Gastroesophageal sphincter (tissue), 4 donors: ENCODE measurements around the gene MAK. TPM values are rescaled to one million over a fixed set of nuclear protein-coding genes. Genes with fewer than 3 reads are reported as not detected.
A peak's percentile ranks its signal among the peaks of the same experiment; 100 is the strongest.

Experiments
- ATAC-seq: fragments of 150-250 bp; one replicate; pipeline ENCODE4 v1.9.1; 2016; ENCODE audit warnings: mild to moderate bottlenecking, moderate library complexity
- H3K27ac ChIP-seq, 4 donors: fragments of 200-600 bp; sonication (generic) in 3 of 4; 1 replicate in 3 of 4; 2 replicates in 1 of 4; pipeline ENCODE4 v1.5.1; 2016 to 2019
- H3K27me3 ChIP-seq: fragments of 200-600 bp; sonication (generic); one replicate; pipeline ENCODE4 v1.5.1; 2019
- H3K36me3 ChIP-seq, 2 donors: fragments of 200-600 bp; sonication (generic); one replicate each; pipeline ENCODE4 v1.5.1; 2019; ENCODE audit warnings: control low read depth in 1 of 2
- H3K4me1 ChIP-seq, 3 donors: fragments of 200-600 bp; sonication (generic); 1 replicate in 2 of 3; 2 replicates in 1 of 3; pipeline ENCODE4 v1.5.1; 2016 to 2019; ENCODE audit warnings: control low read depth in 2 of 3
- H3K4me3 ChIP-seq, 2 donors: fragments of 200-600 bp; sonication (generic); one replicate each; pipeline ENCODE4 v1.5.1; 2019; ENCODE audit warnings: mild to moderate bottlenecking in 1 of 2, moderate library complexity in 1 of 2
- H3K9me3 ChIP-seq, 3 donors: fragments of 200-600 bp; sonication (generic); one replicate each; pipeline ENCODE4 v1.5.1; 2017 to 2019; ENCODE audit warnings: control low read depth in 2 of 3
- EP300 ChIP-seq: sonication (generic); formaldehyde crosslinking; IDR thresholded peaks from one replicate; pipeline ENCODE4 v1.6.1; 2017; ENCODE audit warnings: antibody characterized with exemption, mild to moderate bottlenecking
- POLR2A ChIP-seq, 2 donors: fragments of 450-650 bp; IDR thresholded peaks; one replicate each; pipeline ENCODE4 v1.6.1; 2017; ENCODE audit warnings: antibody characterized with exemption in 2 of 2, mild to moderate bottlenecking in 2 of 2, moderate library complexity in 1 of 2
- POLR2AphosphoS5 ChIP-seq: sonication (generic); formaldehyde crosslinking; IDR thresholded peaks from one replicate; pipeline ENCODE4 v1.6.1; 2017; ENCODE audit warnings: antibody characterized with exemption
- WGBS, 2 donors: methylation state at CpG; one replicate each; pipeline ENCODE4 v1.1.5; 2018; ENCODE audit warnings: low coverage in 1 of 2; 5-methylcytosine and 5-hydroxymethylcytosine counted together
- total RNA-seq, 4 donors: library from RNA; depleted of rRNA; stranded (reverse); fragments of >200 nt; gene quantifications; one replicate each; pipeline ENCODE4 v1.1.0, GENCODE V29; 2016
- TF ChIP-seq, protein P1 (sequence below), 4 experiments: fragments of 200-600 bp in 2 of 4; fragments of 450-650 bp in 2 of 4; sonication (generic) in 1 of 4; IDR thresholded peaks; one replicate each; pipeline ENCODE4 v1.5.1; 2017 to 2019; ENCODE audit warnings: antibody characterized with exemption in 4 of 4, mild to moderate bottlenecking in 2 of 4, moderate library complexity in 2 of 4

MAK gene
- total RNA-seq, 4 donors from 2014 or later = 0.07 to 0.67 TPM; not detected in 2

DNA sequence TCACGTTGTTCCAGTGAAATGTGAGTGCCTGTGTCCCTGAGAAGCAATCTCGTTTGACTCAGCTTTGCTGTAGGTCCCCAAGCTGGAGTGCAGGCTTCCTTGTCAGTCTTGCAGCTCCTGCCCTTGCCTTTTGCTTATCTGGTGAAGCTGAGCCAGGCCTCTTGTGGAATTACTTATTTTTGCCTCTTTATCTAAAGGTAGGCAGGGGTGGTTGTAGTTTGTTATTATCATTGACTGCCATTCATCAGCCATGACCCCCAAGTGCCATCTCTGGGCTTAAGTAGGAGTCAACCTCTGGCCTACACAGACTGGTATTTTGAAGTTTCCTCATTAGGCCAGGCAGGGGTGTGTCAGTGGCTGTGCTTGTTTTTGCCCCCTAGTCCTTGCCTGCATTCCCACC is 88.6 kb downstream of the MAK start:
- H3K9me3 ChIP-seq = no peaks in the 10 kb centered on the region
- no peaks in the 10 kb centered on the region for H3K27me3 ChIP-seq
- H3K4me3 ChIP-seq = no peak overlapping the region
- H3K27ac ChIP-seq = no peak overlapping the region
- peaks cover 3 to 40% (median 16%) of the 10 kb centered on the region in 3 donors for H3K4me1 ChIP-seq
- TF ChIP-seq POLR2AphosphoS5 (no peak), POLR2A (IDR thresholded peaks at IDR 0.05) (no peak), EP300 (no peak)
- TF ChIP-seq, protein P1, sequence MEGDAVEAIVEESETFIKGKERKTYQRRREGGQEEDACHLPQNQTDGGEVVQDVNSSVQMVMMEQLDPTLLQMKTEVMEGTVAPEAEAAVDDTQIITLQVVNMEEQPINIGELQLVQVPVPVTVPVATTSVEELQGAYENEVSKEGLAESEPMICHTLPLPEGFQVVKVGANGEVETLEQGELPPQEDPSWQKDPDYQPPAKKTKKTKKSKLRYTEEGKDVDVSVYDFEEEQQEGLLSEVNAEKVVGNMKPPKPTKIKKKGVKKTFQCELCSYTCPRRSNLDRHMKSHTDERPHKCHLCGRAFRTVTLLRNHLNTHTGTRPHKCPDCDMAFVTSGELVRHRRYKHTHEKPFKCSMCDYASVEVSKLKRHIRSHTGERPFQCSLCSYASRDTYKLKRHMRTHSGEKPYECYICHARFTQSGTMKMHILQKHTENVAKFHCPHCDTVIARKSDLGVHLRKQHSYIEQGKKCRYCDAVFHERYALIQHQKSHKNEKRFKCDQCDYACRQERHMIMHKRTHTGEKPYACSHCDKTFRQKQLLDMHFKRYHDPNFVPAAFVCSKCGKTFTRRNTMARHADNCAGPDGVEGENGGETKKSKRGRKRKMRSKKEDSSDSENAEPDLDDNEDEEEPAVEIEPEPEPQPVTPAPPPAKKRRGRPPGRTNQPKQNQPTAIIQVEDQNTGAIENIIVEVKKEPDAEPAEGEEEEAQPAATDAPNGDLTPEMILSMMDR (IDR thresholded peaks at IDR 0.05) = no peak
- 7% methylated on average over 2 of the region's 2 CpGs; no CpG with 5 or more reads in 1 of the 2 donors for WGBS, 2 donors
- no peak for ATAC-seq
- H3K36me3 ChIP-seq = peaks cover 0 to 55% of the 10 kb centered on the region in 2 donors

DNA sequence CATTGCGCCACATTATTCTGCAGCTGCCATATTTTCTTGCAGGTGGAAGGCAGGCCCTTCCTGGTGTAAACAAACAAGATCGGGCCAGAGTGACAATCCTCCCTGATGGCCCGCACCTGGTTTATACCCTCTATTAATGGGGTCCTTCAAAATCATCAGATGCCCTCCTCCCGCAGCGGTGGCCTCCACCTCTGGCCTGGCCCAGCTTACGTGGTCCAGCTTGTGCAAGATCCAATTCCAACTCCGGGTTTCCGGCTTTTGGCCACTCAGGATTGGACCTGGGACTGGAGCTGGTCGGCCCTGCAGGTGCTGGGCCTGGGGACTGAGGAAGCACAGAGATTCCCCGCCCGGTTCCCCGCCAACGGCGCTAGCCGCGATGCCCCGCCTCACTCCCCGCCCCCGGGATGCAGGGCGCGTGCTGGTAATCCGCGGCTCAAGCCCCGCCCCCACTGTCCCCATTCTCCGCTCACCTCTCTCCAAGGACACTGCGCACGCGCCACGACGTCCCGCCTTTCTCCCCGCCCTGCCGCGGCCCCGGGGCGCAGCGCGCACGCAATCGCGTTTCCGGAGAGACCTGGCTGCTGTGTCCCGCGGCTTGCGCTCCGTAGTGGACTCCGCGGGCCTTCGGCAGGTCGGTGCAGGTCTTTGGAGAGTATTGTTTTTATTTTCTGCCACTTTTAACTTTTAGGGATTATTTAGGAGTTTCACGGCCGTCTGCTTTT is 90.9 kb downstream of the MAK start, which contains the start of gene TMEM14B:
TSS of gene TMEM14B (plus strand) at position 555 of the 722 bp plus-strand sequence. CDS start 1,441 bp downstream, outside the sequence.
- H3K36me3 ChIP-seq = peaks cover 0 to 38% of the 10 kb centered on the region in 2 donors
- peaks cover 3 to 40% (median 16%) of the 10 kb centered on the region in 3 donors for H3K4me1 ChIP-seq
- H3K27me3 ChIP-seq = no peaks in the 10 kb centered on the region
- peak within 1 kb of the TSS; percentile 72 for H3K4me3 ChIP-seq
- H3K9me3 ChIP-seq = no peaks in the 10 kb centered on the region
- H3K27ac ChIP-seq = peak within 1 kb of the TSS; percentile 52 to 84 (median 77)
- peak; percentile 99 for ATAC-seq
- WGBS, 2 donors = 1 to 33% methylated on average over 2 to 28 of the region's 52 CpGs
- TF ChIP-seq EP300 (no peak), POLR2A (IDR thresholded peaks at IDR 0.05) (peak; percentile 52 to 79), POLR2AphosphoS5 (peak; percentile 91)
- TF ChIP-seq, protein P1 (IDR thresholded peaks at IDR 0.05) = no peak

DNA sequence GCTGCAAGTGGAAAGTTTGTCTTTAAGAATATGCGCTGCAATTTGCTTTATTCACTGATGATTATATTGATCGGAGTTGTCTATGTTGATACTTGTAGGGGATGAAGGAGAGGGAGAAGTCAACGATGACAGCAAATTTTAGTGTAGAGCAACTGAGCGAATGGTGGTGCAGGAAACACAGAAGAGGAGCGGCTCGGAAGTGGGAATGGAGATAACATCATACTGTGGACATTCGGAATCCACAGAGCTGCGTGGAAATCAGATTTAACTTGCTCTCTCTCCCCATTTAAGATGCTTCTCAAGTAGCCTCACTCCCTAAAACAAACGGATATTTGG is 91.5 kb downstream of the MAK start:
- no peaks in the 10 kb centered on the region for H3K27me3 ChIP-seq
- H3K4me1 ChIP-seq = peaks cover 3 to 40% (median 16%) of the 10 kb centered on the region in 3 donors
- 52 to 54% methylated on average over 9 of the region's 9 CpGs for WGBS, 2 donors
- H3K9me3 ChIP-seq = no peaks in the 10 kb centered on the region
- H3K27ac ChIP-seq = peak overlapping the region; percentile 0 to 84 (median 77)
- peak overlapping the region; percentile 72 for H3K4me3 ChIP-seq
- no peak for ATAC-seq
- peaks cover 0 to 38% of the 10 kb centered on the region in 2 donors for H3K36me3 ChIP-seq
- TF ChIP-seq, protein P1 (IDR thresholded peaks at IDR 0.05) = no peak
- TF ChIP-seq POLR2AphosphoS5 (no peak), POLR2A (IDR thresholded peaks at IDR 0.05) (no peak), EP300 (no peak)

DNA sequence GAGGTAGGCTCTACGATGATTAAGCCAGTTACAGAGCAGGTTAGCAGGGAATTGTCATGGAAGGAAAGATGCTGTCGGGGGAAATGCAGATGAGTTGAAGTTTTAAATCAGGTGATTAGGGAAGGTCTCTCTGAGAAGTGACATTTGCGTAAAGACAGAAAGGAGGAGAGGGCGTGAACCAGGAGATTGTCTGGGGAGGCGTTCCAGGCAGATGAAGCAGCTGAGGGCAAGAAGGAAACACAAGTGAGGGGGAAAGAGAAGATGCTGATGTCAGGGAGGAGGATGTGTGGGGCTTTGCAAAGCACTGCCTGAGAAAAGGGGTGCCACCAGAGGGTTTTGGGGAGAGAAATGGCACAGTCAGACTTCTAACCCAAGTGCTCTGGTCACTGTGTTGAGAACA is 93.2 kb downstream of the MAK start:
- Histone ChIP-seq H3K9me3 (no peaks in the 10 kb centered on the region), H3K27ac (no peak overlapping the region), H3K27me3 (no peaks in the 10 kb centered on the region), H3K36me3 (peaks cover 0 to 31% of the 10 kb centered on the region in 2 donors), H3K4me3 (no peak overlapping the region), H3K4me1 (peaks cover 3 to 30% (median 16%) of the 10 kb centered on the region in 3 donors)
- no peak for ATAC-seq
- 62 to 71% methylated on average over 4 to 5 of the region's 5 CpGs for WGBS, 2 donors
- TF ChIP-seq POLR2AphosphoS5 (no peak), POLR2A (IDR thresholded peaks at IDR 0.05) (no peak), EP300 (no peak)
- TF ChIP-seq, protein P1 (IDR thresholded peaks at IDR 0.05) = no peak

DNA sequence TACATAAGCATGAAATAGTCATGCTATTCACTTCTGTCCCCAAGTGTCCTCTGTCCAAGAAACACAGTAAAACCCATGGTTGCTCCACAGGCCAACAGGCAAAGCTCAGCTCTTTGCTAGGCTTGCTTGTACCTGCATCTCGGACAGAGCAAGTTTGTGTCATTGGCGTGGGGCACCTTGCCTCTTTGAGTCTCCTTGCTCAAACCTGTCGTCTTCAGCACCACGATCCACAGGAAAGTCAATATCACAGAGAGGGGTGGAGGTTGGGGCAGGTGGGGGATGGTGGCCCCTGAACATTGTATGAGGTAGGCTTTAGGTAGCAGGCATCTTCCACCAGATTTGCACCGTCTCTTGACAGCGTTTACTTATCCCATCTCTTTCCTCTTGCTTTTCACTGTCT is 94.8 kb downstream of the MAK start:
- 73 to 80% methylated on average over 5 to 6 of the region's 6 CpGs for WGBS, 2 donors
- Histone ChIP-seq H3K27ac (no peak overlapping the region), H3K36me3 (peaks cover 0 to 26% of the 10 kb centered on the region in 2 donors), H3K4me1 (peaks cover 0 to 14% (median 3%) of the 10 kb centered on the region in 3 donors), H3K27me3 (no peaks in the 10 kb centered on the region), H3K9me3 (no peaks in the 10 kb centered on the region), H3K4me3 (no peak overlapping the region)
- TF ChIP-seq POLR2A (IDR thresholded peaks at IDR 0.05) (no peak), POLR2AphosphoS5 (no peak), EP300 (no peak)
- TF ChIP-seq, protein P1 (IDR thresholded peaks at IDR 0.05) = no peak
- ATAC-seq = no peak
